ENCODE measurements around the gene ATP8B4.
"Not testable (repeated sequence)": the region's sequence is repeated elsewhere in the genome, so short reads cannot be mapped to it uniquely, and the experiment has no call there.

ATP8B4 gene

GRCh38 chr15:50140098-50140497 lies 21.1 kb upstream of the ATP8B4 start:
- DNase-seq, result no peak

- no peak for DNase-seq
Measured at GRCh38 chr15:50138391-50138790, 19.4 kb upstream of the ATP8B4 start.

- no peak for DNase-seq
Measured at GRCh38 chr15:50137893-50138292, 18.9 kb upstream of the ATP8B4 start.

DNA sequence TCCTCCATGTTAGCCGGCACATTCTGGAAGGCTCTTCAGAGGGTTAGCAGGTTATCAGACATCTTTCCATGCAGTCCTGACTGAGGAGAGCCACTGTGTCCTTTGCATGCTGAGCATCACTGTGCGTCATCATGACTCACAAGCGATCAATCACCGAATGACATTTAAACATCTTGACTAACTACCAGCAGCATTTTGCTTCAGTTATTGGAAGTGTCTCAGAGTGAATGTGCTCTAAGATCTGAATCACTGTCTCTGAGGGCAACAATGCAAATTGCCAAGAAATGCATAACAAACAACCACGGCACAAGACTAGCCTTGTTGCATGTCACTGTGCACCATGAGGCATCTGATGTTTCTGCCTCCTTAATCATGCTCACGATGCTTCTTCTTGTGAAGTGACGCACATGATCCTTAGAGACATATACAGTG lies 18.3 kb upstream of the ATP8B4 start:
- no peak for DNase-seq

DNA sequence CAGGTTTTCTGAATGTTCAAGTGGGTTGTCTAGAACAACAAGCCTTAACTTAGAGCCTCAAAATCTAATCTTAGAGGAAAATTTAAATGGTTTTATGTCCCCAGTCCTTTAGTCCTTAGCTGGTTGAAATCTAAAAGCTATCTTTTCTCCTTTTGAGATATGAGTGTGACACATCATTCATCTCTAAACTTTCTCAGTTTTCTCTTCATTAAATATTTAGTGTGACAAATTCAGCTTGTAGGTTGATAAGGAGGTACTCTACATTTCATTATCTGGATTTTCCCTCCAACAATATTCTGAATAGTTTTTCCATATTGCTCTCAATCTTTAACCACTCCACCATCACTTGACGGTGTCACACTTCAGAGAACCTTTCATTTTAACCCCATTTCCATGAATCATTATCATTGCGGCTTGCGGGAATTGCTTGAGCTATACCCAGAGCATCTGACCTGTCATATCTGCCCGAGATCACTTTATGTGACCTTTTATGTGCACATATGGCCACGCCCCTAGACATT lies 16.1 kb upstream of the ATP8B4 start:
- no peak for DNase-seq

- DNase-seq, result no peak
Measured at GRCh38 chr15:50134524-50135024, 15.5 kb upstream of the ATP8B4 start.

GRCh38 chr15:50132251-50132984 lies 13.4 kb upstream of the ATP8B4 start:
- DNase-seq, result not testable (repeated sequence)

GRCh38 chr15:50131617-50132016 lies 12.6 kb upstream of the ATP8B4 start:
- no peak for DNase-seq

- DNase-seq, result no peak
Measured at GRCh38 chr15:50128266-50128665, 9.2 kb upstream of the ATP8B4 start.

GRCh38 chr15:50127255-50127777 lies 8.3 kb upstream of the ATP8B4 start:
- DNase-seq, result no peak

DNA sequence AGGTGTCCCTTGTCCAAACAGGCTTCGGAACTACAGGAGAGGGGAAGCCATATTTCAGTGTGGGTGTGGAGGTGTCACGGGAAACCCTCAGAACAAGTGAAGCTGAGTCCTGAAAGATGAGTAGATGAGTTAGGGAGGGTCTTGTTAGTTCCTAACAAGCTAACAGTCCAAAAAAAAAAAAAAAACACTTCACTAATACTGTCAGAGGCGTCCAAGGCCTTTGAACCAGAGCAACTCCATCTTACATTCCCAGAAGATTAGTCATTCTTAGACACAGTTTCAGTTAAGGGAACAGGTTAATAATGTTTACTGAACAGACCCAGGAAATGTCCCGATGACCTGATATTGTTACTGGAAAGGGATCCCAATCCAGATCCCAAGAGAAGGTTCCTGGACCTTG lies 7.0 kb upstream of the ATP8B4 start:
- DNase-seq, result no peak

- DNase-seq, result no peak
Measured at GRCh38 chr15:50124631-50125030, 5.6 kb upstream of the ATP8B4 start.

DNA sequence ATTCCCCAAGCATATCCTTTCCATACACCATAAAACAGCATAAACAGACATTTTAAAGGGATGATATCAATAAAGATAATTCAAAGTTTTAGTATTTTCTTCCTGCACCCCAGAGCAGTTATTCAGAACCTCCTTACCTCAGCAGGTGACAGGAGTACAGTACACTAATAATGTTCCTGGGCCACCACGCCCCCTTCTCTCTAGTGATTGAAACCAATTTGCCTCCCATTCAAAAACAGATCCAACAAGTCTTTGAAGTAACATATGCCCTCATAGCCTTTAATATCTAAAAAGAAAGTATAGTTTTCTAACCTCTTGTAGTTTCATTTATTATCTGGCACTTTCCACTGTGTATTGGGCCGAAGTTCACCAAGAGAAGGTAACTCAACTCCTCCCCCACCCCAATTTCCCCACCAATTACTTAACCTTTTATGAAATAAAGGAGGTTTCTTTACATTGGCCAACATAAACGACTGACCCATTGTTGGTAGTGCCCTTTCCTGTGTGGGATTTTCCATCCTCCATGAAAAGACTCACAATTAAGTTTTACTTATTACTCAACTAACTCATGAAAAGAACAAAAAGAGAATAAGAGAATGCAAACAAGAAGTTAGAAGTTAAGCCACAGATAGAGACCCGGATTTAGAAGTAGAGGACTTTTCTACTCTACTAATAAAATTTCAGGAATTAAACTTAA lies 5.0 kb upstream of the ATP8B4 start:
- no peak for DNase-seq

GRCh38 chr15:50120729-50121128 lies 1.7 kb upstream of the ATP8B4 start:
- no peak for DNase-seq

DNA sequence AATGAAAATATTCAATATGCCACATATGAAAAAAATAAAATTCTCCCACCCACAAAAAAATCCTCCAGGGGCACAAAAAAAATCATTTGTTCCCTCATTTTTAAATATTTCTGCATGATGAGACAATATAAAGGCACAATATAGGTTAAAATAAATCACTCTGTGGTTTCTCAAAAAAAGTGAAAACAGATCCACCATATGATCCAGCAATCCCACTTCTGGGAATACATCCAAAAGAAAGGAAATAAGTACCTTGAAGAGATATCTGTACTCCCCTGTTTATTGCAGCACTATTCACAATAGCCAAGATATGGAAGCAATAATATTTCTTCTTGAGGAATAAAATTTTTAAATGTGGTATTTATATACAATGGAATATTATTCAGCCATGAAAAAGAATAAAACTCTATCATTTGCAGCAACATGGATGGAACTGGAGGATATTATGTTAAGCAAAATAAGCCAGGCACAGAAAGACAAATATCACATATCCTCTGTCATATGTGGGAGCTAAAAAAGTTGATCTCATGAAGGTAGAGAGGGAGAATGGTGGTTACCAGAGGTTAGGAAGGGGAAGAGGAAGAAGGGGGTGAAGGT lies 1.5 kb downstream of the ATP8B4 start:
- DNase-seq, result no peak

DNA sequence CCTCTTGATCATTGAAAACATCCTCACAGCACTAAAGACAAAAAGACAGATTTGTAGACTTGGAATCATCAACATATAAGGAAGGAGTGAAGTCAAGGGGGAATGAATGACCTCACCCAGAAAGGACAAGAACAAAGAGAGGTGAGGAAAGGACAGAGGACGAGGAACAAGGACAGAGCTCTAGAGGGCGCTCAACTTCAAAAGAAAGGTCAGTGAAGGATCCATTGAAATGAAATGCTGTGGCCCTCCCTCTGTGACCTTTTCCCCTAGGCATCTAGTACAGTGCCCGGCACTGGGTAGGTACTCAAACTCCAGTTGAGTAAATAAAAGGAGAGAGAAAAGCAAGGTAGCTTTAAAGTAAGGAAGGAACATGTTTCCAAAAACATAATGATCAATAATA lies 2.6 kb downstream of the ATP8B4 start:
- DNase-seq, result no peak

DNA sequence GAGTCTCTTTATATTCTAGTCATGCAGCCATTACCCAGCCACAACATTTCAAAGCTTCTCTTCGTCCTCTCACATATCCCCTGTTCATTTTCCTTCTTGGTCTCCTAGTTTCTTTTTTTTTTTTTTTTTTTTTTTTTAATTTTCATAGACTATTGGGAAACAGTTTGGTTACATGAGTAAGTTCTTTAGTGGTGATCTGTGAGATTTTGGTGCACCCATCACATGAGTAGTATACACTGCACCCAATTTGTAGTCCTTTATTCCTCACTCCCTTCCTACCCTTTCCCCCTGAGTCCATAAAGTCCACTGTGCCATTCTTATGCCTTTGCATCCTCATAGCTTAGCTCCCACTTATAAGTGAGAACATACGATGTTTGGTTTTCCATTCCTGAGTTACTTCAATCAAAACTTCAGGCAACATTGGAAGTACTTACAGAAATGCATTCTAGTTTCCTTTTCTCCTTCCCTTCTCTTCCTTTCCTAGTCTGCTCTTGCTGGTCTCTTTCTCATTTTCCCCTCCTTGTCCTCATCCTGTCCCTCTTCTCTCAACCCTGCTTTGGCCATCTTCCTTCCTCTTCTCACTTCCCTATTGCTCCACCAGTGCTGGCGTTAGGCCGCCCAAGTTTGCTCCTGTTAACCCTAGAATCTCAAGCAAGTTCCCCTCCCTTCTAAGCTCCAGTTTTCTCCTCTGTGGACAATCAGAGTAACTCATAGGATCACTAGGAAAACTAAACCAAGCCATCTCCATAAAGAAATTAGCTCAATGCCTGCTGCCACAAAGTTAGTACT lies 4.8 kb downstream of the ATP8B4 start:
- DNase-seq, result no peak

DNA sequence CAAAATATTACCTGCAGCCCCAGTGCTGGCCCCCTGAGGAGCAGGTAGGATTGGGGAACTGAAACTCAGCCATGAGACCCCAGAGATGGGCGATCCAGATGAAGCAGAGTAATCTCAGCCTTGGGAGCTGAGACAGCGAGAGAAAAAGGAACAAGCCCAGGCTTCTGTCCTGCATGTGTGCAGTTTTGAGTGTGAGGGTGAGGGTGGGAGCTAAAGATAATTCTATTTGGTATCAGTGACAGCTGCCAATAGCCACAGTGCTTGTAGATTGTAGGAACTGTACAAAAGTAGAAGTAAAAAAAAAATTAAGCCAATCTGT lies 5.9 kb downstream of the ATP8B4 start:
- no peak for DNase-seq

DNA sequence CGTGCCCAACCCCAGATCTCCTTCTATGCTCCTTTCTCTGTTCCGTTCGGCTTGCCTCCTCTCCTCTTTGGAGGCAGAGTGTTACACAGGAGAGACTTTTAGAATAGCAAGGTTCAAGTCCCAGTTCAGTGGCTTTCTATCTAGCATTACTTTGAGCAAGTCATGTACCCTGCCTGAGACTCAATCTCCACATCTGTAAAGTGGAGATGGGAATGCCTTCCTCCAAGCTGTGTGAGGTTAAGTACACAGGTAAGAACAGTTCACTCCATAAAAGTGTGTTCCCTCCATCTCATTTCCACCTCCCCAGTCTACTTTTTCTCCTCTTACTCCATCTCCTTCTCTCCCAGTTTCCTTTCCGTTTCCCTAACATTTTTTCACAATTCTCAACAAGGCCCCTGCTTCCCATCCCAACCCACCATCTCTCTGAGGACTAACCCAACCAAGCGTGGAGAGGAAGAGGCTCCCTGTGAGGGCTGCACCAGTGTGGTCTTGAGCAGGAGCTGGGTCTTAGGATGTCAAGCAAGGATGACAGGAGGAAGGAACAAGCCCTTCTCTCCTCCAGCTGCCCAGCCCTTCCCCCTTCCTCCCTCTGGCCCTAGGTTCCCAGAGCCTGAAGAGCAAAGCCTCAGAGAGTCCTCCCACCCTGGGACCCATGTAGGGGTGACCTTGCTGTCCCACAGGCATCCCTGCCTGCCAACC lies 6.4 kb downstream of the ATP8B4 start:
- DNase-seq, result no peak

DNA sequence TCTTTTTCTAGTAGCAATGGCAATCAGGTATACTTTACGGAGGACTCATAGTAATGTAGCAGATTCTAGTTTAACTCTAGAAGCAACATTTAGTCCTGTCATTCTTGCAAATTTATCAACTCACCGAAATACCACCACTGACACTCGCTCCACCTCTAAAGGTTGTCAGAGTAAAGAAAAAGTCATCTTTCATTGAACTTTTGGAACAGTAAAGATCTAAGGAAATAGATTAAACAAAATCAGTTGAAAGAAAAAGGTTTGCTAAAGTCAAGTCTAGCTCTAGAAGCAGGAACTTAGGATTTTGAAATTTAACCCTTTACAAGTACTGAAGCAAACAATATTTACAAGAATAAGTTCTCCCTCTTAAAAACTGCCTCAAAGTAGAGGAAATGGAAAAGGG lies 8.7 kb downstream of the ATP8B4 start:
- no peak for DNase-seq

DNA sequence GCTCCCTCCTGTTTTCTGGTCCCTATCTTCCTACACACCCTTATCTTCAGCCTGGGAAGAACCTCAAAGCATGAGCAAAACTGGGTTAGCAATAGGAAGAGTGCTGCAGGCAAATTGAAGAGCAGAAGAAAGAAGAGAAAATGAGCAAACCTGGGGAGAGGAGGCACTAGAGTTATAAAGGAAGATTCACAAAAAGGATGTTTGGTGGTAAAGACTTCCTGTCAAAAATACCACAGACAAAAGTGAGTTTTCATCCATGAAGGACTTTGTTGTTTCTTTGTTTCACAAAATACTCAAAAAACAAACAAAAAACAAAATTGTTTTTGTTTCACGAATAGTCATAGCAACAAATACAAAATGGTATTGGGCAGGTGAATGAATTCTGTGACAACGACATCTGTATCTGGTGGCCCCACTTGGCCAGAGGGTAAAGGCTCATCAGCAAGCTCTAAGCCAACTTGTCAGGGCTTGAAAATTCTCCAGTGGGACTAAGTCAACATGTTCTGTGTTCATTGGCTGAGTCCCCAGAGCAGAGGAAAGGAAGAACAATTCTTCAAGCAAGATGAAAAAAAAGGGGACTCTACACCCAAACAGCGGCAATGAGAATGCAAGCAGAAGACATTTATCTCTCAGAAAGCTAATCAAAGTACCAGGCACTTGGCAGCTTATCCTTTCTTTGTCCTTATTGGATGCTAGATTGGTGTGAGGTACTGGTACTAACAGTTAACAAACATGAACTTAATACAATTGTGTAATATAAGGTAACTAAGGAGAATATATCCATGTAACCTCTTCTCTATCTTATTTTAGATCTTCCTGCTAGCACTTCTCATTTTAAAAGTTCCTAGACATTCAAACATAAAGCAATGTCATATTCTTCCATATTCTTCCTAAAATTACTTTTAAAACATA lies 9.7 kb downstream of the ATP8B4 start:
- DNase-seq, result no peak
